ENCODE measurements around the gene UGT8.

DNA sequence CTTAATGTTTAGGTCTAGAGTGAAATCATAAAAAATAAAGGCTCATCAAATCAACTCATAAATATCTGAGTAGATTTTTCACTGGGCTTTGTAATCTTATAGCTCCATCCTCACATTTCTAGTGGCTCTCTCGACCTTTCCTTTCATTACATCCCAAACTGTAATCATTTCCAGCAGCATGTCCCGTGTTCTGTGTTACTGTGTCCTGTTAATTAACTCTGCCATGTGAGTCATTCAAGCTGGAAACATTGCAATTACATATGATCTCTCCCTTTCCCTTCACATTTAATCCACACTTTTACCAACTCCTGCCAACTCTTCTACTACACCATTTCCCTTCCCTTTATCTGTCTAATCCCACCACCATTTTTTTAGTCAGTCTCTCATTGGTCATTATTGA is 75.5 kb downstream of the UGT8 start:
- TF ChIP-seq, protein P1, sequence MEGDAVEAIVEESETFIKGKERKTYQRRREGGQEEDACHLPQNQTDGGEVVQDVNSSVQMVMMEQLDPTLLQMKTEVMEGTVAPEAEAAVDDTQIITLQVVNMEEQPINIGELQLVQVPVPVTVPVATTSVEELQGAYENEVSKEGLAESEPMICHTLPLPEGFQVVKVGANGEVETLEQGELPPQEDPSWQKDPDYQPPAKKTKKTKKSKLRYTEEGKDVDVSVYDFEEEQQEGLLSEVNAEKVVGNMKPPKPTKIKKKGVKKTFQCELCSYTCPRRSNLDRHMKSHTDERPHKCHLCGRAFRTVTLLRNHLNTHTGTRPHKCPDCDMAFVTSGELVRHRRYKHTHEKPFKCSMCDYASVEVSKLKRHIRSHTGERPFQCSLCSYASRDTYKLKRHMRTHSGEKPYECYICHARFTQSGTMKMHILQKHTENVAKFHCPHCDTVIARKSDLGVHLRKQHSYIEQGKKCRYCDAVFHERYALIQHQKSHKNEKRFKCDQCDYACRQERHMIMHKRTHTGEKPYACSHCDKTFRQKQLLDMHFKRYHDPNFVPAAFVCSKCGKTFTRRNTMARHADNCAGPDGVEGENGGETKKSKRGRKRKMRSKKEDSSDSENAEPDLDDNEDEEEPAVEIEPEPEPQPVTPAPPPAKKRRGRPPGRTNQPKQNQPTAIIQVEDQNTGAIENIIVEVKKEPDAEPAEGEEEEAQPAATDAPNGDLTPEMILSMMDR (IDR thresholded peaks at IDR 0.05) = no peak
- no peak for TF ChIP-seq EP300 (IDR thresholded peaks at IDR 0.05)
- no peak for TF ChIP-seq POLR2A (IDR thresholded peaks at IDR 0.05)

All from ovary (tissue), 3 donors.